T-helper 1 cell treated with Interleukin-12 subunit alpha and Interleukin-12 subunit beta and Interleukin-4 antibody, amounts not matched to agents 30 ng/mL and 1 ng/mL, for 36 hours (primary cell): ENCODE results near the gene GPRIN2. TPM values are rescaled to one million over a fixed set of nuclear protein-coding genes. Genes with fewer than 3 reads are reported as not detected.
"Not testable (repeated sequence)": the region's sequence is repeated elsewhere in the genome, so short reads cannot be mapped to it uniquely, and the experiment has no call there.

ENCODE experiments used
- intact Hi-C: fragments of 100-400 bp; cut with micrococcal nuclease; formaldehyde crosslinking; loops from one replicate; pipeline ENCODE4 v1.15.1; 2024
- total RNA-seq: library from RNA; stranded (reverse); gene quantifications from 2 replicates; pipeline ENCODE4 v1.2.3, GENCODE V29; 2022

GPRIN2 gene
- total RNA-seq, 1 donor from 2014 or later, result not detected

GRCh38 chr10:46567151-46567550, 10.7 kb upstream of the GPRIN2 start:
- intact Hi-C loops, result not testable (repeated sequence)

- intact Hi-C loops, result not testable (repeated sequence)
These were observed 9.3 kb upstream of the GPRIN2 start for GRCh38 chr10:46565591-46566332.

GRCh38 chr10:46560952-46561351, 4.5 kb upstream of the GPRIN2 start:
- intact Hi-C loops, result no loop called here

DNA sequence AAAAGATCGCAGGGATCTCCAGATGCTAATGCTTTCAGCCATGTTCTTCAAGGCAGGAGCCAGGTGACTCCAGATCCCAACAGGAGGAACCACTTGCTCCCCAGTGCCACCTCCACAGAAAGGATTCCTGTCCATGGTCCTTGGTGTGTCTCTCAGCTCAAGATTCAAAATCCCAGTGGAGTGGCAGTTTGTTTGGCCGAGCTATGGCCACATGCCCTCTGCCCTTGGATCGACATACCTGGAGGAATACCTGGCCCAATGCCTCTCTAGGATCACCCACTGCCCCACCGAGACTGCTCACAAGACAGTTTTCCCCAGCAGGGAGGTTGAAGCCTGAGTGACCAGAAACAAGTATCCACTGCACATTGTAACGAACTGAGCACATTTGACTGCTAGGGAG, 3.9 kb upstream of the GPRIN2 start:
- intact Hi-C loops, result no loop called here

- intact Hi-C loops, result no loop called here
These were observed 2.8 kb upstream of the GPRIN2 start for GRCh38 chr10:46559231-46559671.

- intact Hi-C loops, result no loop called here
These were observed 2.1 kb upstream of the GPRIN2 start for GRCh38 chr10:46558392-46559185.

DNA sequence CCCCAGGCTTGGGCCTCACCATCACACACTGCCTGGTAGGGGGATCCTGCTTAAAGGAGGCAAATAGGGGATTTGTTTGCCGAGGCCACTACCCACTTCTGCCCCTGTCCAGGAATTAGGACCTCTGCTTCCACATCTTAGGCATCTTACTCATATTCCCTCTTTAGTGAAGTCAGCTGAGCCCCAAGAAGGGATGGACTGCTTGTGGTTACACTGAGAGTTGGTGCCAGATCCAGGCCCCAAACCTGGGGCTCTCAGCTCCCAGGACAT, 1.6 kb upstream of the GPRIN2 start:
- intact Hi-C loops, result no loop called here

- intact Hi-C loops, result no loop called here
These were observed 1.1 kb upstream of the GPRIN2 start for GRCh38 chr10:46557319-46558121.

DNA sequence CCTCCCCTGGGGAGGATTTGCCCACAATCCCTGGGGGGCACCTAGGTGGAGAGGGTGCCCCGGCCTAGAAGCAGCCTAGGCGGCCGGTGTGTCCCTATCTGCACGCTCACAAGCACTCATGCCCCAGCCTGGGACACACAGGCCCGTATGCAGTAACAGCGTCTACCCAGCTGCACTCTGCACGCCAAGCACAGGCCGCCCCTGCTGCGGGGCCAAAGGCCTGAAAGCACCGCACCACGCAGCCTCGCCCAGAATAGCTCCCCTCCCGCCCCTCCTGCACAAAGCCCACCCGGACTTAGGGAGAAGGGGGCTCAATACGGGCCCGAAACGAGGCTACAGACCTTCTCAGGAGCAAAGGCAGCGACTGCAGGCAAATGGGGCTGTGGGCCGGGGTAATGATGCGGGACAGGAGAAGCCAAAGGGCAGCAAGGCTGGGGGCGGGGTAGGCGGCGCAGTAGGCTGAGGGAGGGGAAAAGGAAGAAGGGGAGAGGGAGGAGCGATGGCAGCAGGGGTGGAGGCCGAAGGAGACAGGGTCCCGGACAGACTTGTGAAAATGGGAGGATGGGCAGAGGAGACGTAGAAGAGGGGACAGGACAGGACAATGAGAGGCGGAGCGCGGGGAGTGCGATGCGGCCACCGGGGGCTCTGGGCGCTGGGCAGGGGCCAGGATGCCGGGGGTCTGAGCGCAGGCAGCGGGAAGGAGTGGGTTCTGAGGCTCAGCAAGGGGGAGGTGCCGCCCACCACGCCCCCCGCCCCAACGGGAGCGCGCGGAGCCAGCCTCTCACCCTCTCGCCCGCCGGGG, 544 bp downstream of the GPRIN2 start:
- intact Hi-C loops, result no loop called here

GRCh38 chr10:46555366-46555712, 1.1 kb downstream of the GPRIN2 start:
- intact Hi-C loops, result no loop called here

GRCh38 chr10:46554166-46554781, 2.2 kb downstream of the GPRIN2 start:
- intact Hi-C loops, result no loop called here

GRCh38 chr10:46553238-46554049, 3.0 kb downstream of the GPRIN2 start:
- intact Hi-C loops, result no loop called here

DNA sequence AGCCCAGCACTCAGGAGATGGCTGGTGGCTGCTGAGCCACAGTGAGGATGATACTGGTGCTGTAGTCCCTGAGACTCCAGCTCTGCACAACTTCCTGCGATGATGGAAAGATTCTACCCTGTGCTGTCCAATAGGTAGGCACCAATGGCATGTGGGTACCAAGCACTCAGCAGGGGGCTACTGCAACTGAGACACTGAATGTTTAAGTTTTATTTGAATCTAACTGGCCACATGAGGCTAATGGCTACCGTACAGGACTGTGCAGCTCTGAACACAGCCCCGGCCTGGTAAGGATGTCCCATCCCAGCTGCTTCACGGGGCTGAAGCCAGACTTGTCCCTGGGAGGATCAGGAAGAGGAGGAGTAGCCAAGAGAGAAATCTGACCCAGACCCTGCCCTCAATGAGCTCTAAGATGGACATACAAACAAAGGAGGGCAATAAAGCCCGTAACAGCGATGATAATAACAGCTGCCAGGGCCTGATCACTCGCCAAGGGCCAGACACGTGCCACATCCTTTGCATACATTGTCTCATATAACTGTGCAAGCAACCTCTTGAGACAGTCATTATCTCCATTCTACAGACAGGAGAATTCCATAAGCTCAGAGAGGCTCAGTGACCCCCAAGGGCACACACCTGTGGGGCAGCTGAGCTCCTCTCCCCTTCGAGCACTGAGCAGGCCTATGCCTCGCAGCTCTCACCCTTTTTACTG, 3.8 kb downstream of the GPRIN2 start:
- intact Hi-C loops, result no loop called here

- intact Hi-C loops, result loop anchor here (2.0 kb wide), 1 partner anchor 21 kb away; no protein-coding TSS in a partner anchor
These were observed 4.5 kb downstream of the GPRIN2 start for GRCh38 chr10:46551701-46552525.

DNA sequence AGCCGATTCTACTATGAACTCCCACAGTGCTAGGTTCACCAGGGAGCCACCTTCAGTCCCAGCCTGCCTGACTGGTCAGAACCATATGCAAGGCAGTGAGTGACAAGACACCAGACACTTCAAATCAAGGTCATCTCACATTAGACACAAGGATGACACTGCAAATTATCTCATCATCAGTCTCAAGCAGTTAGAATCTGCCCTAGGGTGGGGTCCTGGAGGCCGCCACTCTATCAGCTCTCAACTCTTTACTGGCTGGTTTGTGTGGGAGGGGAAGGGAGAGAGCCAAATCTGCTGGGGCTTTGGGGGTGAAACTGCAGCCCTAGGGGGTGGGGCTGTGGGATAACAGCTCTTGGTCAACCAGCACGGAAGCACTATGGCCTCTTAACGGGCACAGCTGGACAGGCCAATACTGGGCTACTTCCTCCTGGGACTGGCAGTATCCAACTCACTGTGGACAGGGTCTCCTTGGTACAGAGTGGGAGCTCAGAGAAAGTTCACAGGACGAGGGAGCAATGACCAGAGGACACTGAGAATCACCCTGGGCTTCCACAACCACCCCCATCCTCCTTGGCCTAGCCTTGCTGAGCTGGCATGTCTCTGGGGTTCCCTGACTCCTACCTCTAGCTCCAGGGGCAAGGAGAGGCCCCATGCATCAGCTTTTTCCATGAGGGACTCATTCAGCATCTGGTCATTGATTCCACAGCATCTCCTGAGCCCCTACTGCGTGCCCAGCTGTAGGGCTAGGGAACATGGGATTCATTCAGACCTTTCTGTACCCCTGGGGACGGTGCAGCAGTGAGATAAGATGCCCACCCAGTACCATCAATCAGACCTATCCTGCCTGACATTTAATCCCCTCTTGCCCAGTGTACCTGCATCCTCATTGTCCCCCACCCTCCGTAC, 5.4 kb downstream of the GPRIN2 start:
- intact Hi-C loops, result loop anchor here (2.0 kb wide), 1 partner anchor 20 kb away; no protein-coding TSS in a partner anchor

GRCh38 chr10:46550076-46550790, 6.2 kb downstream of the GPRIN2 start:
- intact Hi-C loops, result loop anchor here (2.0 kb wide), 1 partner anchor 19 kb away; no protein-coding TSS in a partner anchor
